Lung (tissue), 12 donors: ENCODE results near the gene CCDC159. TPM values are rescaled to one million over a fixed set of nuclear protein-coding genes. Genes with fewer than 3 reads are reported as not detected.
"Not testable (repeated sequence)": the region's sequence is repeated elsewhere in the genome, so short reads cannot be mapped to it uniquely, and the experiment has no call there.

Experiments
- ATAC-seq: fragments of 200-7000 bp; cut with Tn5 transposase; one replicate; pipeline ENCODE4 v1.9.1; 2020; ENCODE audit warnings: moderate number of reproducible peaks; ENCODE audit not compliant: insufficient read depth, low FRiP score
- DNase-seq, 3 donors: peaks; one replicate each; pipeline ENCODE4 v3.0.0-alpha.2; 2013 to 2017
- H3K27ac ChIP-seq, 2 donors: one replicate each; pipeline ENCODE4 v1.5.1; 2013; ENCODE audit warnings: mild to moderate bottlenecking in 2 of 2, moderate library complexity in 2 of 2, control low read depth in 1 of 2, inconsistent platforms in 1 of 2, low read depth in 1 of 2, low read length in 1 of 2
- H3K27me3 ChIP-seq, 3 donors: one replicate each; pipeline ENCODE4 v1.5.1; 2013; ENCODE audit warnings: low read length in 2 of 3; ENCODE audit not compliant: control insufficient read depth in 3 of 3, insufficient read depth in 3 of 3
- H3K36me3 ChIP-seq, 4 donors: one replicate each; pipeline ENCODE4 v1.5.1; 2013; ENCODE audit warnings: low read length in 4 of 4, mild to moderate bottlenecking in 1 of 4, moderate library complexity in 1 of 4; ENCODE audit not compliant: control insufficient read depth in 4 of 4, insufficient read depth in 4 of 4
- H3K4me1 ChIP-seq, 5 donors: one replicate each; pipeline ENCODE4 v1.5.1; 2013; ENCODE audit warnings: low read length in 5 of 5, mild to moderate bottlenecking in 2 of 5, moderate library complexity in 1 of 5; ENCODE audit not compliant: control insufficient read depth in 5 of 5, insufficient read depth in 5 of 5
- H3K4me3 ChIP-seq: one replicate; pipeline ENCODE4 v1.5.1; 2013; ENCODE audit warnings: mild to moderate bottlenecking, control low read depth, moderate library complexity
- H3K9ac ChIP-seq, 2 donors: one replicate each; pipeline ENCODE4 v1.5.1; 2013; ENCODE audit warnings: low read length in 2 of 2, control low read depth in 1 of 2; ENCODE audit not compliant: insufficient read depth in 1 of 2
- H3K9me3 ChIP-seq, 4 donors: one replicate each; pipeline ENCODE4 v1.5.1; 2013; ENCODE audit warnings: low read length in 3 of 4, mild to moderate bottlenecking in 1 of 4, moderate library complexity in 1 of 4; ENCODE audit not compliant: control insufficient read depth in 4 of 4, insufficient read depth in 3 of 4
- CTCF ChIP-seq: IDR thresholded peaks from 2 replicates; pipeline ENCODE4 v1.5.1; 2012; ENCODE audit warnings: mild to moderate bottlenecking; ENCODE audit errors: control extremely low read depth, extremely low read depth
- WGBS, 2 donors: extraction: QIAGEN DNeasy Blood & Tissue Kit; methylation state at CpG; one replicate each; pipeline ENCODE4 v1.1.7; 2013; 5-methylcytosine and 5-hydroxymethylcytosine counted together
- polyA plus RNA-seq, 2 donors: library from polyadenylated mRNA; stranded (reverse); fragments of 200-250 nt; gene quantifications; one replicate each; pipeline ENCODE4 v1.2.1, GENCODE V29; 2013
- total RNA-seq, 2 donors: library from RNA; depleted of rRNA in 1 of 2; stranded (reverse); fragments of >200 nt in 1 of 2; gene quantifications; one replicate each; pipeline ENCODE4 v1.2.1, GENCODE V29; 2014 to 2021
- donor health status: control.
- donor health status: control.
- donor health status: Bipolar disorder and iron deficiency.
- donor health status: healthy.
- donor health status: DM: yes; HTN: yes; CAD: no.

CCDC159 gene
- total and polyA plus RNA-seq, 4 donors, result 25.8 to 55.2 (median 33.7) TPM

DNA sequence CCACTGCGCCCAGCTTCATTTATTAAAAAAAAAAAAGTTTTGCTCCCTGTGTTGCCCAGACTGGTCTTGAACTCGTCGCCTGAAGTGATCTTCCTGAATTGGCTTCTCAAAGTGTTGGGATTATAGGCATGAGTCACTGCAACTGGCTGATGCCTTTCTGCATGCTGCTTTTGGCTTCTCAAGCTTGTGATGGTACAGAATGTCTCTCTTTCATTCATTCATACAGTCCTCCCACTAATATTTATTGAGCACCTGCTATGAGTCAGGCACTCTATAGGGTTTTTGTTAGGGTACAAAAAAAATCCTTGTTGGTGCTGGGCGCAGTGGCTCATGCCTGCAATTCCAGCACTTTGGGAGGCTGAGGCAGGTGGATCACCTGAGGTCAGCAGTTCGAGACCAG lies 41.4 kb upstream of the CCDC159 start:
- Histone ChIP-seq H3K9ac (no peak overlapping the region), H3K27me3 (no peaks in the 10 kb centered on the region), H3K4me1 (no peaks in the 10 kb centered on the region), H3K36me3 (no peaks in the 10 kb centered on the region), H3K9me3 (peaks cover 0 to 2% (median 0%) of the 10 kb centered on the region in 4 donors), H3K4me3 (no peak overlapping the region), H3K27ac (no peak overlapping the region)
- DNase-seq (no peak), ATAC-seq (no peak)
- TF ChIP-seq CTCF, result no peak
- WGBS, 2 donors, result 97 to 98% methylated on average over 5 of the region's 5 CpGs

DNA sequence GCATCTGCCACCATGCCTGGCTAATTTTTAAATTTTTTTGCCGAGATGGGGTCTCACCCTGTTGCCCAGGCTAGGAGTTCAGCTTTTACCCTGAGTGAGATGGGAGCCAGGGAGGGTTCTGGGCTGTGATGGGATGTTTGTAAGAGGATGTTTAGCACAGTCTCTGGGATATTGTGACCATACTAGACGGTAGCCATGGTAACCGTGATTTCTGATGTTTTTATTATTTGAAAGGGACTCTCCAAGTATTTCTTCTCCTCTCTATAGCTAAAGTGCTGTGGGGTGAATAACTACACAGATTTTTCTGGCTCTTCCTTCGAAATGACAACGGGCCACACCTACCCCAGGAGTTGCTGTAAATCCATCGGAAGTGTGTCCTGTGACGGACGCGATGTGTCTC lies 40.0 kb upstream of the CCDC159 start:
- ATAC-seq (no peak), DNase-seq (peak in 2 of 3 donors; percentile 35 to 40)
- 73 to 92% methylated on average over 9 of the region's 9 CpGs for WGBS, 2 donors

DNA sequence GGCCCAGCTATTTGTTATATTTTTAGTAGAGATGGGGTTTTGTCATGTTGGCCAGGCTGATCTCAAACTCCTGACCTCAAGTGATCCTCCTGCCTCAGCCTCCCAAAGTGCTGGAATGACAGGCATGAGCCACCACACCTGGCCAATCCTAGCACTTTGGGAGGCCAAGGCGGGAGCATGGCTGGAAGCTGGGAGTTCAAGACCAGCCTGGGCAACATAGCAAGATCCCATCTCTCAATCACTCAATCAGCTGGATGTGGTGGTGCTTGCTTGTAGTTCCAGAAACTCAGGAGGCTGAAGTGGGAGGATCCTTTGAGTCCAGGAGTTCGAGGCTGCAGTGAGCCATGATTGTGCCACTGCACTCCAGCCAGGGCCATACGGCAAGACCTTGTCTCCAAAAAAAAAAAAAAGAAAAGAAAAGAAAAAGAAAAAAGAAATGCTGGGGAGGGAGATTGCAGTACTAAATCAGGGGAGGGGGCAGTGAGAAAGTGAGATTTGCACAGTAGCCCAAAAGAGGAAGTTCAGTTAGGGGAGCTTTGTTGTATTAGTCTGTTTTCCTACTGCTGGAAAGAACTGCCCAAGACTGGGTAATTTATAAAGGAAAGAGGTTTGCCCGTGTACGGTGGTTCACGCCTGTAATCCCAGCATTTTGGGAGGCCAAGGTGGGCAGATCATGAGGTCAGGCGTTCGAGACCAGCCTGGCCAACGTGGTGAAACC lies 25.9 kb upstream of the CCDC159 start:
- H3K27me3 ChIP-seq, ATAC-seq, H3K27ac ChIP-seq, DNase-seq, H3K9me3 ChIP-seq, H3K36me3 ChIP-seq, H3K4me3 ChIP-seq, H3K9ac ChIP-seq: not testable (repeated sequence)
- H3K4me1 ChIP-seq, result peaks cover 0 to 37% (median 20%) of the 10 kb centered on the region in 5 donors
- whole genome bisulfite sequencing, 2 donors, result 42 to 65% methylated on average over 9 of the region's 9 CpGs

More for the DNA sequence above, 40.0 kb upstream of the CCDC159 start:
- H3K9me3 ChIP-seq, result no peaks in the 10 kb centered on the region
- no peaks in the 10 kb centered on the region for H3K27me3 ChIP-seq
- no peak for TF ChIP-seq CTCF
- no peaks in the 10 kb centered on the region for H3K36me3 ChIP-seq
- H3K4me3 ChIP-seq, result no peak overlapping the region
- H3K4me1 ChIP-seq, result no peaks in the 10 kb centered on the region
- no peak overlapping the region for H3K27ac ChIP-seq
- H3K9ac ChIP-seq, result no peak overlapping the region

GRCh38 chr19:11321191-11322126 lies 24.9 kb upstream of the CCDC159 start:
- peak overlapping the region in 1 of 2 donors; percentile 26 for H3K27ac ChIP-seq
- peaks cover 0 to 5% (median 1%) of the 10 kb centered on the region in 4 donors for H3K36me3 ChIP-seq
- no peak for TF ChIP-seq CTCF
- DNase-seq (no peak), ATAC-seq (no peak)
- H3K9ac ChIP-seq, result peak overlapping the region in 1 of 2 donors; percentile 55
- H3K27me3 ChIP-seq, result no peaks in the 10 kb centered on the region
- peaks cover 0 to 37% (median 20%) of the 10 kb centered on the region in 5 donors for H3K4me1 ChIP-seq
- 55 to 67% methylated on average over 14 of the region's 14 CpGs for WGBS, 2 donors
- no peak overlapping the region for H3K4me3 ChIP-seq
- H3K9me3 ChIP-seq, result no peaks in the 10 kb centered on the region
